Measurements from ENCODE around the gene NCK2.
A peak's percentile ranks its signal among the peaks of the same experiment; 100 is the strongest.
"Not testable (repeated sequence)": the region's sequence is repeated elsewhere in the genome, so short reads cannot be mapped to it uniquely, and the experiment has no call there.

Gene NCK2

GRCh38 chr2:105757433-105757832, 12.7 kb downstream of the NCK2 start:
- DNase-seq: no peak

GRCh38 chr2:105760191-105760590, 15.5 kb downstream of the NCK2 start:
- no peak for DNase-seq

- DNase-seq: no peak
These were observed 16.1 kb downstream of the NCK2 start for GRCh38 chr2:105760639-105761337.

GRCh38 chr2:105761931-105762515, 17.3 kb downstream of the NCK2 start:
- DNase-seq: no peak

GRCh38 chr2:105763076-105763475, 18.4 kb downstream of the NCK2 start:
- no peak for DNase-seq

GRCh38 chr2:105764059-105764458, 19.3 kb downstream of the NCK2 start:
- no peak for DNase-seq

- no peak for DNase-seq
These were observed 20.9 kb downstream of the NCK2 start for GRCh38 chr2:105765415-105766299.

- no peak for DNase-seq
These were observed 21.7 kb downstream of the NCK2 start for GRCh38 chr2:105766300-105766866.

GRCh38 chr2:105768176-105768575, 23.5 kb downstream of the NCK2 start:
- no peak for DNase-seq

GRCh38 chr2:105768961-105769452, 24.3 kb downstream of the NCK2 start:
- DNase-seq: no peak

GRCh38 chr2:105769504-105769903, 24.8 kb downstream of the NCK2 start:
- DNase-seq: no peak

- DNase-seq: no peak
These were observed 25.4 kb downstream of the NCK2 start for GRCh38 chr2:105770149-105770548.

- DNase-seq: not testable (repeated sequence)
These were observed 26.6 kb downstream of the NCK2 start for GRCh38 chr2:105771291-105771690.

- DNase-seq: no peak
These were observed 27.1 kb downstream of the NCK2 start for GRCh38 chr2:105771836-105772235.

GRCh38 chr2:105772362-105772761, 27.6 kb downstream of the NCK2 start:
- no peak for DNase-seq

- DNase-seq: no peak
These were observed 28.9 kb downstream of the NCK2 start for GRCh38 chr2:105773568-105773967.

GRCh38 chr2:105774781-105775337, 30.1 kb downstream of the NCK2 start:
- DNase-seq: no peak

GRCh38 chr2:105775809-105776559, 31.3 kb downstream of the NCK2 start:
- DNase-seq: no peak

- DNase-seq: peak in 1 of 2 experiments; percentile 11
These were observed 31.8 kb downstream of the NCK2 start for GRCh38 chr2:105776560-105776928.

- DNase-seq: no peak
These were observed 32.3 kb downstream of the NCK2 start for GRCh38 chr2:105777031-105777482.

GRCh38 chr2:105777506-105778055, 32.9 kb downstream of the NCK2 start:
- DNase-seq: no peak

Data from NCI-H446 (cell line).